Measurements from ENCODE around the gene PRSS16. TPM values are rescaled to one million over a fixed set of nuclear protein-coding genes. Genes with fewer than 3 reads are reported as not detected.

Gene PRSS16
- polyA plus RNA-seq, 2 donors, result 3.6 to 8.9 TPM

DNA sequence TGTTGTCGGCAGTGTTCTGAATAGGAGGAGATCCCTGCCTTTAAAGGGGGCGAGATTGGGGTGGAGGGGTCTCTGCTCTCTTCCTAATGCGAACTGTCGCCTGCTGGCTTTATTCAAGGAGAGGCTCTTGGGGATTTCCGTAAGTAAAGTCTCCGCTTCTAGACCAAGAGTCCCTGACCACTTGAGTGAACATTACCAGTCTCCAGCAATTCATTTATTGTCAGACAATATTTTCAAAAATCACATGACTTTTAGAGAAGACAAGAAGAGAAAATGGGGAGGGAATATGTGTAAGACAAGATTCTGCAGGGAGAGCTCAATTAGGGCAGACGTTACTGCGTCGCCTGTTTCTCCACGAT lies 43.3 kb downstream of the PRSS16 start:
- Histone ChIP-seq H3K36me3 (ENCODE audit: control insufficient read depth in 2 of 2, insufficient read depth in 2 of 2, low read length in 1 of 2) (no peaks in the 10 kb centered on the region), H3K9me3 (ENCODE audit: control insufficient read depth in 2 of 2, insufficient read depth in 1 of 2, low read depth in 1 of 2, low read length in 1 of 2) (peaks cover 0 to 16% of the 10 kb centered on the region in 2 donors), H3K27me3 (ENCODE audit: control insufficient read depth in 1 of 2, insufficient read depth in 2 of 2, low read length in 2 of 2) (peaks cover 14 to 33% of the 10 kb centered on the region in 2 donors), H3K27ac (ENCODE audit: low read depth in 2 of 2, low read length in 1 of 2) (no peak overlapping the region), H3K4me1 (ENCODE audit: control insufficient read depth in 2 of 2, insufficient read depth in 2 of 2, low read length in 1 of 2) (no peaks in the 10 kb centered on the region), H3K4me3 (ENCODE audit: low read depth in 1 of 2, low read length in 2 of 2) (no peak overlapping the region)
- WGBS, 2 donors, result 22 to 30% methylated on average over 10 of the region's 10 CpGs

DNA sequence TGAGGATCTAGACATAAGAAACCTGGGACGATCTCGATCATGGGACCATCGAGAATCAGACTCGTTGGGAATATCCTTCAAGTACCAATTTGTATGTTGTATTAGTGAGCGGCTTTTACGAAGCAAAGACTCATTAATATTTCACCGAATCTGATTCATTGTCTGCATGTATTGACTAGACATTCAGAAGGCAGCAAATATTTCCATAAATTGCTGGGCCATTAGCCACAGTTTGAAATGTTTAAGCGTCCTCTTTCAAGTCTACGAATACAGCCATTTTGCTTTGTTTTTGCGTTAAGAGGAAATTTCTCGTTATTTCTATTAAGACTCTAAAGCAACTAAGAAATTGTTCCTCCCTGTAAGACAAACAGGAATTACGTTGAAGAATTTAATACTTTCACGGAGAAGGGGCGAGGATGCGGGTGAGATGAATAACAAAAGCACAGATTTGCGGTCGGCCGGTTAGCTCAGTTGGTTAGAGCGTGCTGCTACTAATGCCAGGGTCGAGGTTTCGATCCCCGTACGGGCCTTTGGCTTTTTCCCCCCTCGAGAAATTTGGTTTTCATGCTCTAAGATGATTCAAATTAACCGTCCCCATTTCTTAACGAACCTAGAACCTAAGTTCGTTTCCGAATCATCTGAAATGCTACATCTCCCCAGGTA lies 46.1 kb downstream of the PRSS16 start:
- Histone ChIP-seq H3K4me3 (ENCODE audit: low read depth in 1 of 2, low read length in 2 of 2) (no peak overlapping the region), H3K4me1 (ENCODE audit: control insufficient read depth in 2 of 2, insufficient read depth in 2 of 2, low read length in 1 of 2) (no peaks in the 10 kb centered on the region), H3K27ac (ENCODE audit: low read depth in 2 of 2, low read length in 1 of 2) (no peak overlapping the region), H3K27me3 (ENCODE audit: control insufficient read depth in 1 of 2, insufficient read depth in 2 of 2, low read length in 2 of 2) (peaks cover 12 to 29% of the 10 kb centered on the region in 2 donors), H3K9me3 (ENCODE audit: control insufficient read depth in 2 of 2, insufficient read depth in 1 of 2, low read depth in 1 of 2, low read length in 1 of 2) (peaks cover 2 to 13% of the 10 kb centered on the region in 2 donors), H3K36me3 (ENCODE audit: control insufficient read depth in 2 of 2, insufficient read depth in 2 of 2, low read length in 1 of 2) (no peaks in the 10 kb centered on the region)
- WGBS, 2 donors, result 24 to 29% methylated on average over 28 of the region's 28 CpGs

DNA sequence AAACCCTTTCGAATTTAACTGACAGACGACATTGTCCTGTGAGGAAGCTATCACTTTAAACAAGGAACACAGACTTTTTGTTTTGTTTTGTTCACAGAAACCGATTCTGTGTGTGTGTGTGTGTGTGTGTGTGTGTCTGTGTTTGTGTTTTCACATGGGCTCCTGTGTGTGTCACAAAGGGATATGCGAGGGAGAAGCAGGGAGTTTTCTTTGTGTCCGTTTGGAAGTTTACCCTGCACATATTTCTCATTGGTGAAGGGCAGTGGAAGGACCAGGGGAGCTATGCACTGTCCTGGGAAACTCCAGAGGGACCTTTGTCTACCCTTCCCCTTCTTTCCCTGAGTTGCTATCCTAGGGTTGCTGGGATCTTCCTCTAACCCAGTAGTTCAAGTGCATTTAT lies 46.9 kb downstream of the PRSS16 start:
- peaks cover 2 to 13% of the 10 kb centered on the region in 2 donors for H3K9me3 ChIP-seq (ENCODE audit: control insufficient read depth in 2 of 2, insufficient read depth in 1 of 2, low read depth in 1 of 2, low read length in 1 of 2)
- H3K4me1 ChIP-seq (ENCODE audit: control insufficient read depth in 2 of 2, insufficient read depth in 2 of 2, low read length in 1 of 2), result no peaks in the 10 kb centered on the region
- no peaks in the 10 kb centered on the region for H3K36me3 ChIP-seq (ENCODE audit: control insufficient read depth in 2 of 2, insufficient read depth in 2 of 2, low read length in 1 of 2)
- H3K4me3 ChIP-seq (ENCODE audit: low read depth in 1 of 2, low read length in 2 of 2), result no peak overlapping the region
- WGBS, 2 donors, result 15 to 18% methylated on average over 5 of the region's 5 CpGs
- H3K27me3 ChIP-seq (ENCODE audit: control insufficient read depth in 1 of 2, insufficient read depth in 2 of 2, low read length in 2 of 2), result peaks cover 8 to 29% of the 10 kb centered on the region in 2 donors
- no peak overlapping the region for H3K27ac ChIP-seq (ENCODE audit: low read depth in 2 of 2, low read length in 1 of 2)

DNA sequence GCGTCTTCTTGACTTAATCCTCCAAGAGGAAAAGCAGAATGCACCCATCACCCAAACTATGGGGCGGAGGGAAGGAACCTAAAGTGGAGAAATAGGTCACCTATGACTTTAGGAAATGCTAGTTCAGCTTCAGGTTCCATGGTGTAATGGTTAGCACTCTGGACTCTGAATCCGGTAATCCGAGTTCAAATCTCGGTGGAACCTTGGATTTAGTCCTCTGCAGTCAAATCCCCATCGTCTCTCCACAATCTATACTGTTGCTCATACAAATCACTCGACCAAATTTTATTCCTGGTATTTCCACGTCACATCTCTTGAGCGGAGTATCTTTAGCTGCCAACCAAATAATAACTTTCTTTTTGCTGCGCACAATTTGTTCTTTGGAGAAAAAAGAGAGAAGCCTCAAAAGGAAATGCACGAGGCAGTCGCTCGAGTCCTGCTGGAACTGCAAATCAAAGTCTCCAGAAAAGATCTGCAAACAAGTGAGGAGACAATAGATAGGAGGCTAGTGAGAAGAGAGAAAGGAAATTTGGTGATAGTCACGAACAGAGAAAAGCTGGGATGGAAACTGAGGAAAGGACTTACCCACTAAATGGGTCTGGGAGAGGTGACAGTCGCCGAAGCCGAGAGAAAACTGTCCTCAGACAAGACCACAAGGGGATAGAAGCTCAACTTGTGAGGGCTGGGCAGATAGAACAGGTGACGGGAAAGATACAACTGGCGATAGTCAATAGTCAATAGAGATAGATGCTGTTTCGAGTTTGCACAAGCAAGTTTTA lies 48.0 kb downstream of the PRSS16 start:
- Histone ChIP-seq H3K4me3 (ENCODE audit: low read depth in 1 of 2, low read length in 2 of 2) (peak overlapping the region in 1 of 2 donors; percentile 7), H3K27ac (ENCODE audit: low read depth in 2 of 2, low read length in 1 of 2) (no peak overlapping the region), H3K4me1 (ENCODE audit: control insufficient read depth in 2 of 2, insufficient read depth in 2 of 2, low read length in 1 of 2) (no peaks in the 10 kb centered on the region), H3K27me3 (ENCODE audit: control insufficient read depth in 1 of 2, insufficient read depth in 2 of 2, low read length in 2 of 2) (peaks cover 8 to 29% of the 10 kb centered on the region in 2 donors), H3K9me3 (ENCODE audit: control insufficient read depth in 2 of 2, insufficient read depth in 1 of 2, low read depth in 1 of 2, low read length in 1 of 2) (peaks cover 2 to 12% of the 10 kb centered on the region in 2 donors), H3K36me3 (ENCODE audit: control insufficient read depth in 2 of 2, insufficient read depth in 2 of 2, low read length in 1 of 2) (no peaks in the 10 kb centered on the region)
- WGBS, 2 donors, result 9 to 10% methylated on average over 20 of the region's 20 CpGs

DNA sequence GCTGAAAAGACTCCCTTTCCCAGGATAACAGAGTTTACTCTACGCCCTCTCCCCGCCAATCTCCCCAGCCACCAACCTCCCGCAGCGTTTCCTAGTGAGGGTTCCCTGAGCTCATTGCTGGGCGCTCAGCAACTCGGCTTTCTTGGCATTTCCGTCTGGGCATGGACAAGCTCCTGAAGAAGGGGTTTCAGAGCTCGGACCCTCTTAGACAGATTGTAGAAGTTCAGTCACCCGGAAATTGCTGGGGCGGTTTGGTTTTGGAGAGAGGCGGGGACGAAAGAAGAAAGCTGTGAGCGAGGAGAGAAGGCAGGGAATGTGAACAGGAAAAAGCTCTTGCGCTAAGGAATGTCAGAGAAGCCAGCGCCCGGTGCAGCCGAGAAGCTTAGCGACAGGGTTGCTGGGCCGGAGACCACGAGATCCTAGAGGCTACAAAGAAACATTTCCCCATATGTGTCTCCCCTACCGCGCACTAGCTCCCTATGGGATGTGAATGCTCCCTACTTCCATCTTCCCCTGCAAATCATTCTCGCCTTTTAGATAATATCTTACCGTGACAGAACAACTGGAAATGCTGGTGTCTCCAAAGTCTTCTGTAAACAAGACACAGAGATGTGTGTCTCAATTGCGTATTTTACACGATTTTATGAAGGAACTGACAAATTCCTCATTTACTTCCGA lies 48.7 kb downstream of the PRSS16 start:
- peak overlapping the region in 1 of 2 donors; percentile 7 for H3K4me3 ChIP-seq (ENCODE audit: low read depth in 1 of 2, low read length in 2 of 2)
- H3K36me3 ChIP-seq (ENCODE audit: control insufficient read depth in 2 of 2, insufficient read depth in 2 of 2, low read length in 1 of 2), result no peaks in the 10 kb centered on the region
- peaks cover 6 to 23% of the 10 kb centered on the region in 2 donors for H3K27me3 ChIP-seq (ENCODE audit: control insufficient read depth in 1 of 2, insufficient read depth in 2 of 2, low read length in 2 of 2)
- 7 to 8% methylated on average over 27 of the region's 27 CpGs for WGBS, 2 donors
- peaks cover 2 to 7% of the 10 kb centered on the region in 2 donors for H3K9me3 ChIP-seq (ENCODE audit: control insufficient read depth in 2 of 2, insufficient read depth in 1 of 2, low read depth in 1 of 2, low read length in 1 of 2)
- no peaks in the 10 kb centered on the region for H3K4me1 ChIP-seq (ENCODE audit: control insufficient read depth in 2 of 2, insufficient read depth in 2 of 2, low read length in 1 of 2)
- no peak overlapping the region for H3K27ac ChIP-seq (ENCODE audit: low read depth in 2 of 2, low read length in 1 of 2)

DNA sequence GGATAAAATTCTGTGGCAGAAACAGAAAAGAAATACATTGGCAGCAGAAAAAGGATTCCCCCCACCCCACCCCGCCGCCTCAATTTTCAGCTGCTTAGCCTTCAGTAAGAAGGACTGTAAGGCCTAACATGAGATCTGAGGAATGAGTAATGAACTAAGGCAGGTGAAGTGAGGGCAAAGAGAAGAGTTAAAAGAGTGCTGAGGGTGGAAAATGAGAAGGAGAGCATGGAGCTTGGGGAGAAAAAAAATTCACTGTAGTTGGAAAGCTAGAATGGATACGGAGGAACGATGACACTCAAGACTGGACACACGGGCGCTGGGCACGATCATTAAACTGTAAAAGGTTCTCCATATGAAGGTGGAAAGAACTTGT lies 50.0 kb downstream of the PRSS16 start:
- Histone ChIP-seq H3K9me3 (ENCODE audit: control insufficient read depth in 2 of 2, insufficient read depth in 1 of 2, low read depth in 1 of 2, low read length in 1 of 2) (peaks cover 2 to 3% of the 10 kb centered on the region in 2 donors), H3K27ac (ENCODE audit: low read depth in 2 of 2, low read length in 1 of 2) (no peak overlapping the region), H3K36me3 (ENCODE audit: control insufficient read depth in 2 of 2, insufficient read depth in 2 of 2, low read length in 1 of 2) (no peaks in the 10 kb centered on the region), H3K4me3 (ENCODE audit: low read depth in 1 of 2, low read length in 2 of 2) (no peak overlapping the region), H3K4me1 (ENCODE audit: control insufficient read depth in 2 of 2, insufficient read depth in 2 of 2, low read length in 1 of 2) (no peaks in the 10 kb centered on the region), H3K27me3 (ENCODE audit: control insufficient read depth in 1 of 2, insufficient read depth in 2 of 2, low read length in 2 of 2) (peaks cover 5 to 21% of the 10 kb centered on the region in 2 donors)
- WGBS, 2 donors, result 16 to 21% methylated on average over 7 of the region's 7 CpGs

DNA sequence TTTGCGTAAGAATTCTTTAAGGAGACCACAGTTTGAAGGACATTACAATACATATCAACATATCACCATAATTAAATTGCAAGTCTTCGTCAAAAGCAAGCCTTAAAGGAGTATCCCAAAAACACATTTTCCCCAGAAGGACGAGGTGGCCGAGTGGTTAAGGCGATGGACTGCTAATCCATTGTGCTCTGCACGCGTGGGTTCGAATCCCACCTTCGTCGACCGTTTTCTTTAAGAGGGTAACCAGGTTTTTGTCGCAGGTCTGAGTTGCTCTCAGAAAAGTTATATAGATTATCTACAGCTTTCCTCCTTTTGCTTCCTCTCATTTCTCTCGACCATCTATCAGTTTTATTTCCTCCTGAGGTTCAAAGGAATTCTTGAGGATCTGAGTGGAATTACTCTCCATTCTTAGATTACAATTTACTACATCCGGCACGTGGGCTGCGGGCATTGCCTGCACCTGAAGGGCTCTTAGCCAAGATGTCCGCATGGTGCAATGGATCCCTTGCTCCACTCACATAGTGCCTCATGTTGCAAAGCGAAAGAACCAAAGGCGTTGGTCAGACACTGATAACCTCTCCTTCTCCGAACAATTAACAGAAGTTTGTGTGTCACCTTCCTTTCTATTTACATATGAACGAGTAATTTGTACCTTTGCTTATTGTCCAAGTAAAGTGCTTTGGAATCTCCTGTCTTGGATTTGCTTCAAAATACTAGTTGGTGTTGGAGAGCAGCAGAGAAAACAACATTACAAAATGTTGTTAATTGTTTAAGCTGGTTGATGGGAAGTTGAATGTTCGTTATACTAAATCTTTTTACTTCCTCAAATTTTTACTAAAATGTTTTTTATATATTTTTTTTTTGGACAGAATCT lies 50.6 kb downstream of the PRSS16 start:
- WGBS, 2 donors, result 21 to 24% methylated on average over 22 of the region's 22 CpGs
- no peaks in the 10 kb centered on the region for H3K36me3 ChIP-seq (ENCODE audit: control insufficient read depth in 2 of 2, insufficient read depth in 2 of 2, low read length in 1 of 2)
- no peak overlapping the region for H3K4me3 ChIP-seq (ENCODE audit: low read depth in 1 of 2, low read length in 2 of 2)
- H3K4me1 ChIP-seq (ENCODE audit: control insufficient read depth in 2 of 2, insufficient read depth in 2 of 2, low read length in 1 of 2), result no peaks in the 10 kb centered on the region
- peaks cover 5 to 21% of the 10 kb centered on the region in 2 donors for H3K27me3 ChIP-seq (ENCODE audit: control insufficient read depth in 1 of 2, insufficient read depth in 2 of 2, low read length in 2 of 2)
- peaks cover 2 to 3% of the 10 kb centered on the region in 2 donors for H3K9me3 ChIP-seq (ENCODE audit: control insufficient read depth in 2 of 2, insufficient read depth in 1 of 2, low read depth in 1 of 2, low read length in 1 of 2)
- no peak overlapping the region for H3K27ac ChIP-seq (ENCODE audit: low read depth in 2 of 2, low read length in 1 of 2)

DNA sequence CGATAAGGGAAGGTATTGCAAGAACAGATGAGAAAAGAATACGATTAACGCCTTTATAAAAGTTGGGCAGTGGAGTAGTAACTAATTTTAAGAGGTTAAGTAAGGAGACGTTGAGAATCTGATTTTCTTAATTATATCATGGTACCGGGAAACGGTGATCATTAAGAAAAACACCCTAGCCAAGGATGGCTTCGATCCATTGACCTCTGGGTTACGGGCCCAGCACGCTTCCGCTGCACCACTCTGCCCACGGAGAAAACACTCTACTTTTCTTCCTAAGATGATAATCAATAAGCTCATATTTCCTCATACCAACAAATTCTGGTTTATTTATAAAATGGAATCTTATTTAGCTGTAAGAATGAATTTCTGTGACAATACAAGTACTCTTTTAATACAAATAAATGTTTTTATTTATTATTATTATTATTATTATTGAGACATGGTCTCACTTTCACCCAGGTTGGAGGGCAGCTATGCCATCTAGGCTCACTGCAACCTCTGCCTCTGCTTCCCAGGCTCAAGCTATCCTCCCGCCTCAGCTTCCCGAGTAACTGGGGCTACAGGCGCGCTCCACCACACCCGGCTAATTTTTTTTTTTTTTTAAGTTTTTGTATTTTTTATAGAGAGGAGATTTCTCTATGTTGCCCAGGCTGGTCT lies 56.2 kb downstream of the PRSS16 start:
- Histone ChIP-seq H3K27me3 (ENCODE audit: control insufficient read depth in 1 of 2, insufficient read depth in 2 of 2, low read length in 2 of 2) (peaks cover 0 to 4% of the 10 kb centered on the region in 2 donors), H3K36me3 (ENCODE audit: control insufficient read depth in 2 of 2, insufficient read depth in 2 of 2, low read length in 1 of 2) (no peaks in the 10 kb centered on the region), H3K27ac (ENCODE audit: low read depth in 2 of 2, low read length in 1 of 2) (no peak overlapping the region), H3K4me1 (ENCODE audit: control insufficient read depth in 2 of 2, insufficient read depth in 2 of 2, low read length in 1 of 2) (no peaks in the 10 kb centered on the region), H3K9me3 (ENCODE audit: control insufficient read depth in 2 of 2, insufficient read depth in 1 of 2, low read depth in 1 of 2, low read length in 1 of 2) (no peaks in the 10 kb centered on the region), H3K4me3 (ENCODE audit: low read depth in 1 of 2, low read length in 2 of 2) (no peak overlapping the region)
- whole genome bisulfite sequencing, 2 donors, result 41 to 55% methylated on average over 16 of the region's 16 CpGs

Data from esophagus (tissue), 2 donors.